Hindlimb muscle (tissue), 1 donor: ENCODE results near the gene MPRIP. TPM values are rescaled to one million over a fixed set of nuclear protein-coding genes. Genes with fewer than 3 reads are reported as not detected.

ENCODE experiments used
- DNase-seq: peaks from one replicate; pipeline ENCODE4 v3.0.0-alpha.2; 2013
- polyA plus RNA-seq: library from polyadenylated mRNA; unstranded; fragments of 120-200 nt; gene quantifications from one replicate; pipeline ENCODE4 v1.2.1, GENCODE V29; 2013; ENCODE audit not compliant: insufficient read length

Gene MPRIP
- polyA plus RNA-seq, 1 donor = 228 TPM

DNA sequence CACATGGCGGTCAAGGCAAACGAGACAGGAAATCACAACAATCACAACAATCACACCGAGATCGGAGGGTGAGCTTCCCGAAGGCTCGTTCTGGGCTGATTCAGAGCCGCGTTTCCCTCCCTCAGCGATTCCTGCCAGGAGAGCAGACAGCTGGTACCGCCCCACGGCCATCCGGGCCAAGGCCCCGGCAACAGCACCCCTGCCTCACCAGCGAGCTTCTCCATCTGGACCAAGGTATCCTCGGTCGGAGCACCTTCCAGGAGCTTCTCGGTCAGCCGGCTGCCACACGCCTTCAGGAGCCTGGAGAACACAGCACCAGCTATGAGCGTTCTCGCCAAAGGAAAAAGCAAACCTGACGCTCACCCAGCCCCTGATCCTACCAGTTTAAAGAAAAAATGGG lies 179.1 kb downstream of the MPRIP start:
- no peak for DNase-seq

DNA sequence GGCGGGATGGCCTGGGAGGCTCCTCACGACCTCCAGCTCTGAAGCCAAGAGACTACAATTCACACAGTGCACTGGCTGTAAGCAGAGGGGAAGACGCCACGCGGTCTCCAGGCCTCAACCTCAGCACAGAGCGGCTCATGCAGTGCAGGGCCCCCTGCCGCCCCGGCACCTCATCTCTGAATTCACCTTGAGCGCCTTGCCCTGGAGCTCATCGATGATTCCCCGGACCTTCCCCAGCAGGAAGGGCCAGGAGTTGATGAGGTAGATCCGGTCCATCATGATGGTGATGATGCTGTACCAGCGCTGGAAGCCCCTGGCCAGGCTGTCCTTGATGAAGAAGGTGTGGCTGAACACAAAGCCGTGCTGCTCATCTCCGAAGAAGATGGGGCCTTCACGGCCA lies 181.5 kb downstream of the MPRIP start:
- no peak for DNase-seq

DNA sequence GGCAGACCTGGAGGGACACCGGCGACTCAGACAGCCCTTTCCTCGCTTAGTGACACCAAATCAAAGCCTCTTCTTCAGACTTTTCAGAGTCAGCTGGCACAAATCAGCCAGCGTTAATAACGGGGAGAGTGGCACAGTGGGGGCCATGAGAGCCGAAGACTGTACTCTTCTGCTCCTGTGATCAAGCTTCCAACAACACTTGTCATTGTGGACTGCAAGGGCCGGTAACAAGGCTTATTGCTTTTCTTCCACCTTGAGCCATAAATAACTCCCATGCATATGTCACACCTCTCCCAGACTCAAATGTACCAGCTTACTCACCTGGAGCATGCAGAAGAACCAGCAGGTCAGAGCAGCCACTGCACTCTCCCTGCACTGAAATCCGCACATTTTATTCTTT lies 181.9 kb downstream of the MPRIP start:
- DNase-seq = no peak

DNA sequence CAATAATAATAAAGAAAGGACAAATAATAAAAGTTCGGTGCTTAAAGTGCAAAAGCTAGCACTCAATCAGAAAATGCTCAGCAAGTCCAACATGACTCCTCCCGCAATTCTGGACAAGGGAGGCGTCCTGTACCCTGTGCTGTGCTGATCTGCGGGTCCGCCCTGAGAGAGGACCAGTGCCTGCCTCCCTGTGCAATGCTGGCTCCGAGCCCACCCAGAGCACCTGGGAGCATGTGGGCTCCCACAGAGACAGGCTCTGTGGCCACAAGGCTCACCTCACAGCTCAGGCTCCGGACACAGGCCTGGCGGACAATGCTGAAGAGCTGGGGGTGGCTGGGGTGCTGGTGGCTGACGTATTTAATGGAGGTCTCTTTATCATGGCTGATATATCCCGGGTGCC lies 183.6 kb downstream of the MPRIP start:
- DNase-seq = no peak

DNA sequence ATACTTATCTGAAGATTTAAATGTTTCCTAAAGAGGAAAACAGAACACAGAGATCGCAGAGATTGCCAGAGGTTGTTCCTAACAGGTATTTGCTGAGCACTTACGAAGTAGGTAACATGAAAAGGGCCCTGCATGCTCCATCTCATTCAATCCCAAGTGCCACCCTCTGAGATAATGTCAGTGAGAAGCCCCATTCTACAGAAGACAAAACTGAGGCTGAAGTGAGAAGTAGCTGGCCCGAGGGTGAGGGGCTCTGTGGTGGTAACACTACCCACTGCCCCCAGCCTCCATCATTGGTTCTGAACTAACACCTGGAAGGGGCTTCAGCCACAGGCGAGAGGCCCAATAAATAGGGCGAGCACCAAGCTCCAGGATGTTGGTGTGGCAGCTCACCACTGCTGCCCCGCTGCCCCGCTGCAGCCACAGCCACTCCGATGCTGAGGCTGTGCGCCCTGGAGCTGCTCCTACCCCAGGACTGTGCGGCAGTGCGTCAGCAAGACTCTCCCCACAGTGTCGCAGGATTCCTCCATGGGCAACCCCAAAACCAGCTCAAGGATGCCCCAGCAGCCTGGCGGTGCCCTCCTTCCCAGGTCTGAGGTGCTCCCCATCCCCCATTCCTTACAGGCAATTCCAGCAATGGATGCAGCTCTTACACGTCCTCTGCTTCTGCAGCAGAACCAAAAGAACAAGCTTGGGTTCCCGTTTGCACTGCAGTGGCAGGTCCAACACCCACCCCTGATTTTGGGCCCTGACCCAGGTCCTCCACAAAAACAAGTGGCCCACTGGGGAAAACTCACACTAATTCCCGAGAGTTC lies 184.4 kb downstream of the MPRIP start:
- no peak for DNase-seq

DNA sequence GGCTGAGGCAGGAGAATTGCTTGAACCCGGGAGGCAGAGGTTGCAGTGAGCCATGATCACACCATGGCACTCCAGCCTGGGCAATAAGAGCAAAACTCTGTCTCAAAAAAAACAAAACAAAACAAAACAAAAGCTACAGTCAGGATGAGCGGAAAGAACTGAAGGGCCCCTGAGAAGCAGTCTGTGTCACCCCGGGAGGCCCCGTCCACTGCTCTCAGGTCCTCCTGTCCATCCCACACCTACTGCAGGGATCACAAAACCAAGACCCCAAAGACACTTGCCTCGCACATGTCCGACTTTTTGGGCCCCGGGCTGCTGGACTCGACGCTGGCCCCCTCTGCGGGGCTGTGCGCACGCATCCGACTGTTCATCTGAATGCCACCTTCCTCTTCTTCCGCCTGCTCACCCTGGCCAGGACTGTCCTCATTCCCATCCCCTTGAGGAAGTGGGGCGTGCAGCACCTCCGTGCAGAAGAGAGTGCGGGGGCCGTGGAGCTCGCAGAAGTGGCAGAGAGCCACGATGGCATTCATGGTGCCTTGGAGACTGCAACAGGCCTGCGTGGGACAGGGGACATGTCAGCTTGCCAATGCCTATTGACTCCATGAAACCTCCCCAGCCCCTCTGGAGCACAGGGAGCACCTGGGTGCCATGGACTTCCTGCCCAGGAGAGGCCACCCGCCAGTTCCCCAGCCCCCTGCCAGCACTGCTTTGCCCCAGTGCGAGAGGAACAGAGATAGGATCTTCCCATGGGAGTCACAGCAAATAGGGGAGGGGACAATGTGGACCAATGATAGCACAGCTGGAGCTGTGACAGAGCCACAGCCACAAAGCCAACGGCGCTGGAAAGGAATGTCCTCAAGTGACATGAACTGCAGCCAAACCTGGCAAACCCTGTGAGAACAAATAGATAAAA lies 185.6 kb downstream of the MPRIP start:
- no peak for DNase-seq

DNA sequence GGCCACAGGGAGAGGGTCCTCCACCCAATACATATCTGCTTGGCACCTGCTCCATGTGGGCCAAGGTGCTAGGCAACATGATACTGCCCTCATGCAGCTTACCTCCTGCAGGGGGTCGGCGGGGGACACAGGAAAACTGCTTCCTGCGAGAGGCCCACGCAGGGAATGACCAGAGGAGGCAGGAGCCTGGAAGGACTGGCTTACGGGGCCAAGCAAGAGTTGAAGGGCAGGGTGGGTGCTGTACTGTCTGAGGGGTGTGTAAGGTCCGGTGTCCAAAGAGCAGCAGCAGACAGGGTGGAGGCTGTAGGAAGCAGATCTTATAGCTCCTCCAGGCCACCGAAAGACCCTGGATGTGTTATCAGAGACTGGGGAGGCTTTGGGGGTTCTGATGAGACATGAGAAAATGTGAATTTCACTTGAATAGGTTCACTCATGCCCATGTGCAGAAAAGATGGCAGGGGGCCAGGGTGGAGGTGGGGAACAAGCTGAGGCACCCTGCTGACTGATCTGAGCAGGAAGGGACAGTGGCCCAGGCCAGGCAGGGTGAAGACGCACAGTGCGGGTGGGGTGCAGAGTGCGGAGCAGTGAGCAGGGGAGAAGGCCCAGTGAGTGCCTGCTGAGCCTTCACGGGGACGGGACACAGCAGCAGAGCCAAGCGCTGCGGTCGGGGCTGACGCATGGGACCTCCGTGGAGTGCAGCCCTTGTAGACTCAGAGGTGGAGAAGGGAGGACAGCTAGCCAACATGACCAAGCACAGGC lies 186.4 kb downstream of the MPRIP start:
- DNase-seq = no peak

DNA sequence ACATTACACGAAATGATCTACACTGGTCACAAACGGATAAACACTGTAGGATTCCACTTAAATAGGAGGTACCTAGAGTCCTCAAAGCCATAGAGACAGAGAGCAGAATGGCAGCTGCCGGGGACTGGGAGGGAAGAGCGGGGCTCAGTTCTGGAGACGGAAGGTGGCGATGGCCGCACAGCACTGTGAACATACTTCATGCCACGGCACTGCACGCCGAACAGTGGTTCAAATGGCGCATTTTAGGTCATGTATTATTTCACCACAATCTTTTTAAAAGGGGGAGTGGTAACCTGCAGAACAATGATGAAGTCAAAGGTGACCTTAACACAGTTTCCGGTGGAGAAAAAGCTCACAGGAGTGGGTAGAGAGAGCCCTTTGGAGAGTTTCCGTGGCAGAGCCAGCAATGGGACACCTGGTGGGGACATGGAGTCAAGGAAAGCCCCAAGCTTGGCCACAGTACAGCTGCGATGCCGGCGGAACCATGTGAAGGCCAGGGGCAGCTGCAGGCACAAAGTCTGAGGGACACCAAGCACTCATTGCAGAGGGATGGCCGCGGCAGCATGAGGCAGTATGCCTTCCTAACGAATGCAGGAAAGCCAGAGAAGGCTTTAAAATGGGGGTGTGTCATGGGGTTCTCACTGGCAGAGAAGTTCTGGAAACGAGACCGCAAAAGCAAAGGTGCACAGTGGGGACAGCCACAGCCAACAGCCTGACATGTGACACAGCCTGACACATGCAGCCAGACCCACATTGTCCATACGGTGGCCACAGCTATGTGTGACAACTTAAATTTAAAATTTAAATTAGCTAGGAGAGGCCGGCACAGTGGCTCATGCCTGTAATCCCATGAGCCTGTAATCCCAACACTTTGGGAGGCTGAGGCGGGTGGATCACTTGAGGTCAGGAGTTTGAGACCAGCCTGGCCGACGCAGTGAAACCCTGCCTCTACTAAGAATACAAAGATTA lies 187.4 kb downstream of the MPRIP start:
- no peak for DNase-seq

DNA sequence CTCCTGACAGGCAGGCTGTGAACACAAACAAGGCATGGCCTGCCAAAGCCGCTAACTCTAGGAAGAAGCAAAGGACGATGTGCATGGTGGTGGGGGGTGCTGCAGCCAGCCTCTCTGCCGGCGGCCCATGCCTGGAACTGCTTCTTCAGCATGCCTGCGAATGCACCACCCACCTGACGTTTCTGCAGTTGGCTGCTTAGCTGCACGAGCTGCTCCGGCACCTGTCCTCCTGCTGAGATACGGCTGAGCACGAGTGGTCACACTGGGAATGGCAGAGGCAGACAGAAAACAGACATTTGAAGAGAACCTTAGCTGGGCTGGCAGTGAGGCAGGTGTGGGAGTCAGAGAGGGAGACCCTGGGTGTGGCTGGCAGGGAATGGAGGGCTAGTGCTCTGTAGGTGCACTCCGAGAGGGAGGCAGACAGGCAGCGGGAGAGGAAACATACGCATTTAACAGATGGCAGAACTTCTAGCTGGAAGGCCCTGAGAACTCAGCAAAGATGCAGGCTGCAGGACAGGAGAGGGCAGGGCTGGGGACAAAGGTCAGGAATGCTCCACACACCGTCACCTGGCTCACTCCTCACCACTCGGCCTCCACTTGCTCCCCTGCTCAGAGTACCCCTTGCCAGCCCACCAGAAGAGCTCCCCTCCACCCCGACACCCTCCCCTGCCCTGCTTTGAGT lies 189.5 kb downstream of the MPRIP start:
- no peak for DNase-seq

DNA sequence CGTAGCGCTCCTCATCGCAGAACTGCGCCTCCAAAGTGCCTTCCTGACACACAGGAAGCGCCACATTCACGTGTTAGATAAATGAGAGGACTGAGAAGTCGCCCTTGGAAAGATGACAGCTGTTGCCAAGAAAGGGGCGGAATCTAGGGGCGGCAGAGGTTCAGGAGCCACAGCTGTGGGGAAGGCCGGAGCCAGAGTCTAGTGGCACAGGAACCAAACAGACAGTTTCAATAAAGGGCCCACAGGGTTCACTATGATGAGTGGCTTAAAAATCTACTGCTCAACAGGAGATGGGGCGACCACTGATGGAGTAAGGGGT lies 190.0 kb downstream of the MPRIP start:
- DNase-seq = no peak

DNA sequence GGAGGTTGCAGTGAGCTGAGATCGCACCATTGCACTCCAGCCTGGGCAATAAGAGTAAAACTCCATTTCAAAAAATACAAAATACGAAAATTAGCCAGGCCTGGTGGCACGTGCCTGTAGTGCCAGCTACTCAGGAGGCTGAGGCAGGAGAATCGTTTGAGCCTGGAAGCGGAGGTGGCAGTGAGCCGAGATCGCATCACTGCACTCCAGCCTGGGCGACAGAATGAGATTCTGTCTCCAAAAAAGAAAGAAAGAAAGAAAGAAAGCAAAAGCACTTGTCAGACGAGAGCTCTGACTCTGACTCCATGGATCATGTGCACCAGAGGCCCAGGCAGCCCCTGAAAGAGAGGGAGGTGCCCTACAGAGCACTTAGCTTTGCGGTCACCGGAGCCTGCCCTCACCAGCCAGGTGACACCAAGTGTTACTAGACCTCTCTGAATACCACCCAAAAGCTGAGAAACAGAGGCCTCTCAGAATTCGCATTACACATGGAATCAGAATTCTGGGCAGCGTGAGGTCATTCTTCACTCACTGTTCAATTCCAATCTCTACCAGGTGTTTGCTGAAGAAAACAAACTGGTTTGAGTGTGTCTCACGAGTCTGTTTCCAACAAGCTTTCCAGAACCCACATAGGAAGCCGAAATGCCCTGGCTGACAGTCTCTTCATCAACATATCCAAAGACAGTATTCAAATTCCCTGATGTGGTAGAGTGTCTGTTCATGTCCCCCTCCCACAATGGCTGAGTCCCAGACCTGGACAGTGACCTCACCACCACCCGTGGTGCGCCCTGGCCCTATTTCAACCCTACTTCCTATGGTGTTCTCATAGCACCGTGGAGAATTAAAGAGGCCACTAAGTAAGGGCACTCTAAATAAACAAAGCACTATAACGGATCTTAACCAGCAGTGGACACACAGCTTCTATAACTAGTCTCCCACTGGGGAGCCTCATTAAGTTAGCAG lies 193.2 kb downstream of the MPRIP start:
- DNase-seq = no peak

DNA sequence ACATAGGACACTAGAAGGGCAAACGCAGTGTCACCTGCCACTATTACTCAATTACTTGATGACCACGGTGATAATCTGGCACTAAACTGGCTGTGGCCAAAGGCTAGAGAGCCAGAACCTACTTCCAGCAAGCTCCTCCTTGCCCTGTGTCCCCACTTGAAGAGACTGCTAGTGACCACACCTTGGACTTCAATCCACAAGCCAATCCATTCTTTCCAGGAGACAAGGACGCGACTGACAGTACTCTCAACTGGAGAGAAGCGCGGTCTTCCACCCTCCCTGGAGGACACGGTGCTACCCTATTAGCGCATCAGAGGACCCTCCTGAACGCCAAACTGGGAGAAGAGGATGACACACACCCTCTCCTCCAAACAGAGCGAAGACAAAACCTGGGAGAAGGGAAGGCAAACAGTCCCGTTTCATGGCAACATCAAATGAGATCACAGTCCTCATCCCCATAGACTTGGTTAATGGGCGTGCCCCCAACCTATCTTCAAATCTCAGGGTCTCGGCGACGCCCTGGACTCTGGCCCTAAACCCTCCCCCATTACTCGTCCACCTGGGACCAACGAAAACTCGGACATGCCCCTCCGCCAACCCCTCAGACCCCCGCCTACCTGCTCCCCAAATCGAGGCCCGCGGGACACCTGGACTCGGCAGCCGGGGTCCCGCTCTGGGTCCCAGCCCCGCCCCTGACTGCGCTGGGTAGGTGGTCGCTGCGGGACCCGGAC lies 194.2 kb downstream of the MPRIP start:
- DNase-seq = peak; percentile 32

DNA sequence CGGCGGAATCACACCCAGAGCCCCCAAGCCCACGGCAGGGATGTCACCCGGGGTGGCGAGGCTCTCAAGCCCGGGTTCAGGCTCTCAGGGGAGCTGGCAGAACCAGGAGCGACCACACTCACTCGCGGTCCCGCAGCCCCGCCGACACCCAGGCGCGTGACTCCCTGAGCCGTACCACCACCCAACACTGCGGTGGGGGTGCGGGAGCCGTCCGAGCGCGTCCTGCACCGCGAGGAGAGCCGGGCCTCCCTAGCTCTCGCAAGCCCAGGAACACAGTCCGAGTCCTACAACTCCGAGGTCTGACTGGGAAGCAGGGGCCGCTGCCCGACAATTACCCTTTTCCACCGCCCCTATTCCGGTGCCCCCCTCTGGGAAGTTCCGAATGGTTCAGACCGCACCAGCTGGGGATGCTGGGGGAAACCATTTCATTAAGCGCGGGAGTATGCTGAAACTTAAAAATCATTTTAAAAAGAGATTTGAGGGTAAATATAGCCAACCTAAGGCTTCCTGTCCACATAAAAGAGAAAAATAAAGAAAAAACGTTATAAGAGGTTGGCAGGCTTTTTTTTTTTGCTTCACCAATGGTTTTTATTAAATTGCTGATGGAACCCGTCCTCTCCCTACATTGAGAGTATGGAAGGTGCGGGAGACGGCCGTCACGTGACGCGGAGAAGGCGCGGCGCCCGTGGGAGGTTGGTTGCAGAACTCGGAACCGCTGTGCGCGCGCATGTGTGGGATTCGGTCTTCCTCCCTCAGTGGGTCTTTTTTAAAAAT lies 195.0 kb downstream of the MPRIP start, which contains the start of gene FLCN:
FLCN (minus strand) TSS at position 143 of the 774 bp plus-strand sequence. CDS start 9,031 bp downstream, outside the sequence.
- peak; percentile 91 for DNase-seq

DNA sequence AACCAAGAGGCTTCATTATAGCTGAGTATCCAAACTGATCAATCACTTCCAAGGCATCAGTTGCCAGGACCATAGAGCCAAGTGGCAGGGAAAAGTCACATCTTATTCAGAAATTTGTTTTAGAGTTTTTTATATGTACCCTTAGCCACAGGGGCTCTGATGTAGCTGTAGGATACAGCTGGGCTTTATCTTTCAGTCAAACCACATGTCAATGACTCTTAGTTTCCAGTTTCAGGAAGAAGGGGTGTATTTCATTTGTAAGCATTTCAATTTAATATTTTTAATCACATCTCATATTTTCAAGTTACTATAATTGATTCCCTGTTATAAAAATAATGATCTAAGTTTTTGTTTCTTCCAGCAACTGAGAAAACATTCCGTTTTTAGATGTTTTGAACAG lies 197.6 kb downstream of the MPRIP start:
- no peak for DNase-seq

DNA sequence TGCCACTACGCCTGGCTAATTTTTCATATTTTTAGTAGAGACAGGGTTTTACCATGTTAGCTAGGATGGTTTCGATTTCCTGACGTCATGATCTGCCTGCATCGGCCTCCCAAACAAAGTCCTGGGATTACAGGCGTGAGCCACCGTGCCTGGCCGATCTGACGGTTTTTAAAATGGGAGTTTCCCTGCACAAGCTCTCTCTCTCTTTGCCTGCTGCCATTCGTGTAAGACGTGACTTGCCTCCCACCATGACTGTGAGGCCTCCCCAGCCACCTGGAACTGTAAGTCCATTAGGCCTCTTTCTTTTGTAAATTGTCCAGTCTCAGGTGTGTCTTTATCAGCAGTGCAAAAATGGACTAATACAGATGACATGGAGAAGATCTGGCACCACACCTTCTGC lies 199.4 kb downstream of the MPRIP start:
- no peak for DNase-seq

DNA sequence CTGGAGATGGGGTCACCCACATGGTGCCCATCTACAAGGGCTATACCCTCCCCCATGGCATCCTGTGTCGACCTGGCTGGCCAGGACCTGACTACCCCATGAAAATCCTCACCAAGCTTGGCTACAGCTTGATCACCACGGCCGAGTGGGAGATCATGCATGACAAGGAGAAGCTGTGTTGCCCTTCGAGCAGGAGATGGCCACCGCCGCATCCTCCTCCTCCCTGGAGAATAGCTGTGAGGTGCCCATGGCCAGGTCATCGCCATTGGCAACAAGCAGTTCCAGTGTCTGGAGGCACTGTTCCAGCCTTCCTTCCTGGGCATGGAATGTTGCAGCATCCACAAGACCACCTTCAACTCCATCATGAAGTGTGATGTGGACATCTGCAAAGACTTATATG lies 200.0 kb downstream of the MPRIP start:
- no peak for DNase-seq
